Measurements from ENCODE around the gene TMEM127.
"Not testable (repeated sequence)": the region's sequence is repeated elsewhere in the genome, so short reads cannot be mapped to it uniquely, and the experiment has no call there.

TMEM127 gene

DNA sequence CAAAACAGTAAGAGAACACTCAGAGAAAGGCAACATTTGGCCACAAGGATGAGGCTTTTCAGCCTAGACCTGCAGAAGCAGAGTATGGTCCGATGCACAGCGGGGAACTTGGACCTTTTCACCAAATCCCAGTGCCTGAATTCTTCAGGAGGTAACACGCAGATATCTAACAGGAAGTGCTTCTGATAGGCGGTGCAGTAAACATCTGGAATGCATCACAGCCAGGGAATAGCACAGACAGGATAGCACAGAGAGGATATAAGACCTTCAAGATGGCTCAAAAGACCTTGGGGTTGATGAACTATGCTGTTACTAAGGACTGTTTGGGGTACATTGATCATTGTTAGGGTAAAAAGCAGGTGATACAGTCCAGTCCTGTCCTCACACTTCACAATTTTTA is 1.7 kb downstream of the TMEM127 start:
- Histone ChIP-seq H3K4me1 (ENCODE audit: insufficient read depth, insufficient read length) (peaks cover 17% of the 10 kb centered on the region), H3K36me3 (ENCODE audit: insufficient read depth, insufficient read length, low read length) (peaks cover 51% of the 10 kb centered on the region)

DNA sequence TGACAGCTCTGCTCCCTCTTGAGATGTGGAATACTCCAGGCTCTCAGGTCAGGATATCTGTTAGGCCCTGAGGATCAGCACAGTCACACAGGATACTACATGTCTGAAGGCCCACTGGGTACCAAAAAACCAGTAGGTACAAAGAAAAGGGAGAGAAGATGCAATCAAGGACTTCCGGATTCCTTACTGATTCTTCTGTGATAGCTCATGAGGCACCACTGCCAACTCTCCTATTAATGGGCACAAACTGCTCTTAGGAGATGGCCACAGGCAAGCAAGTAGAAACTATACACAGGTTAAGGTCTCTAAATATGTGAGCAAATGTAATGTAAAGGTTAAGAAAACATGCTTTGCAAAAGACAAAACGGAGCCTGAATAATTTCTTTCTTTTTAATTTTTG is 3.5 kb downstream of the TMEM127 start:
- TF ChIP-seq SUZ12 (IDR thresholded peaks at IDR 0.05; ENCODE audit: extremely low read depth, insufficient read depth, insufficient read length) = no peak
- TF ChIP-seq ZNF274 (IDR thresholded peaks at IDR 0.05; ENCODE audit: low read depth, low read length) = no peak
- no peak for TF ChIP-seq YY1 (IDR thresholded peaks at IDR 0.05; ENCODE audit: insufficient read depth, insufficient read length)
- no peak for DNase-seq (ENCODE audit: low read depth, low spot score)
- Histone ChIP-seq H3K36me3 (ENCODE audit: insufficient read depth, insufficient read length, low read length) (peaks cover 42% of the 10 kb centered on the region), H3K9me3 (ENCODE audit: insufficient read depth, low read length) (no peaks in the 10 kb centered on the region), H3K4me3 (ENCODE audit: insufficient read length, low read depth) (no peak overlapping the region), H3K9ac (ENCODE audit: insufficient read length, low read depth) (no peak overlapping the region), H3K4me1 (ENCODE audit: insufficient read depth, insufficient read length) (peaks cover 12% of the 10 kb centered on the region), H3K27me3 (ENCODE audit: insufficient read depth, insufficient read length) (no peaks in the 10 kb centered on the region)

More for the DNA sequence above, 1.7 kb downstream of the TMEM127 start:
- H3K9ac ChIP-seq (ENCODE audit: insufficient read length, low read depth) = no peak overlapping the region
- no peaks in the 10 kb centered on the region for H3K27me3 ChIP-seq (ENCODE audit: insufficient read depth, insufficient read length)
- H3K9me3 ChIP-seq (ENCODE audit: insufficient read depth, low read length) = no peaks in the 10 kb centered on the region
- DNase-seq (ENCODE audit: low read depth, low spot score) = no peak
- TF ChIP-seq YY1 (IDR thresholded peaks at IDR 0.05; ENCODE audit: insufficient read depth, insufficient read length) (no peak), SUZ12 (IDR thresholded peaks at IDR 0.05; ENCODE audit: extremely low read depth, insufficient read depth, insufficient read length) (no peak), ZNF274 (IDR thresholded peaks at IDR 0.05; ENCODE audit: low read depth, low read length) (no peak)
- H3K4me3 ChIP-seq (ENCODE audit: insufficient read length, low read depth) = no peak overlapping the region

DNA sequence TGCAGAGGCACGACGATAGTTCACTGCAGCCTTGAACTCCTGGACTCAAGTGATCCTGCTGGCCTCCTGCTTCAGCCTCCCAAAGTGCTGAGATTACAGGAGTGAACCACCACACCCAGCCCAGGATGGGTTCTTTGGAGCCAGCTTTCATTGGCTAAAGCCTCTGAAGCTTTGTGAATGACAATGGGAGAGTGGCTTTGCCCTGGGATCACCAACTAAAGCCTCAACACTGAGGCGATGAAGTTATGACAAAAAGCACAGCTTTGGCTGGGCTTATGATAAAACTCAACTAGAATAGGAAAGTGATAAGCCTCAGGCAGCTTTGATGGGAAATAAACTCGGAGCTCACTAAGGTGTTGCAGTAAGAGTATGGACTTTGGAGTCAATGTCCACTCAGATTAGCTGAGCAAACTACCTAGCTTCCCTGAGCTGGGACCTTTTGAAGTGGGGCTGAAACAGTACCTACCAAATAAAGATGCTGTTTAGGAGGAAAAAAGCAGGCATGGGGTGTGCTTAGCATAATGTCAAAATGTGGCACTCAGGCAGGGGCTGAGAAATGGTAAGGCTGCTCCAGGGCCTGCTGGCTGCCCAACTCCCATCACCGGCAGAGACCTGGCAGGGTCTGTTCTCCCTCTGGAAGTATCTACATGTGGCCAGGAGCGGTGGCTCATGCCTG is 4.3 kb downstream of the TMEM127 start:
- TF ChIP-seq SUZ12 (IDR thresholded peaks at IDR 0.05; ENCODE audit: extremely low read depth, insufficient read depth, insufficient read length) (no peak), ZNF274 (IDR thresholded peaks at IDR 0.05; ENCODE audit: low read depth, low read length) (no peak), YY1 (IDR thresholded peaks at IDR 0.05; ENCODE audit: insufficient read depth, insufficient read length) (no peak)
- Histone ChIP-seq H3K9ac (ENCODE audit: insufficient read length, low read depth) (no peak overlapping the region), H3K9me3 (ENCODE audit: insufficient read depth, low read length) (no peaks in the 10 kb centered on the region), H3K36me3 (ENCODE audit: insufficient read depth, insufficient read length, low read length) (peaks cover 39% of the 10 kb centered on the region), H3K27me3 (ENCODE audit: insufficient read depth, insufficient read length) (no peaks in the 10 kb centered on the region), H3K4me1 (ENCODE audit: insufficient read depth, insufficient read length) (peaks cover 10% of the 10 kb centered on the region), H3K4me3 (ENCODE audit: insufficient read length, low read depth) (no peak overlapping the region)
- DNase-seq (ENCODE audit: low read depth, low spot score) = no peak

GRCh38 chr2:96260387-96261260 is 5.2 kb downstream of the TMEM127 start:
- Histone ChIP-seq H3K9ac (ENCODE audit: insufficient read length, low read depth) (no peak overlapping the region), H3K4me1 (ENCODE audit: insufficient read depth, insufficient read length) (peaks cover 10% of the 10 kb centered on the region), H3K36me3 (ENCODE audit: insufficient read depth, insufficient read length, low read length) (peaks cover 42% of the 10 kb centered on the region), H3K27me3 (ENCODE audit: insufficient read depth, insufficient read length) (no peaks in the 10 kb centered on the region), H3K9me3 (ENCODE audit: insufficient read depth, low read length) (no peaks in the 10 kb centered on the region), H3K4me3 (ENCODE audit: insufficient read length, low read depth) (no peak overlapping the region)
- peak; percentile 32 for DNase-seq (ENCODE audit: low read depth, low spot score)
- no peak for TF ChIP-seq SUZ12 (IDR thresholded peaks at IDR 0.05; ENCODE audit: extremely low read depth, insufficient read depth, insufficient read length)
- no peak for TF ChIP-seq ZNF274 (IDR thresholded peaks at IDR 0.05; ENCODE audit: low read depth, low read length)
- no peak for TF ChIP-seq YY1 (IDR thresholded peaks at IDR 0.05; ENCODE audit: insufficient read depth, insufficient read length)

- H3K4me1 ChIP-seq (ENCODE audit: insufficient read depth, insufficient read length) = peaks cover 10% of the 10 kb centered on the region
- DNase-seq (ENCODE audit: low read depth, low spot score) = no peak
- no peaks in the 10 kb centered on the region for H3K27me3 ChIP-seq (ENCODE audit: insufficient read depth, insufficient read length)
- H3K4me3 ChIP-seq (ENCODE audit: insufficient read length, low read depth) = no peak overlapping the region
- TF ChIP-seq SUZ12 (IDR thresholded peaks at IDR 0.05; ENCODE audit: extremely low read depth, insufficient read depth, insufficient read length) (no peak), ZNF274 (IDR thresholded peaks at IDR 0.05; ENCODE audit: low read depth, low read length) (no peak), YY1 (IDR thresholded peaks at IDR 0.05; ENCODE audit: insufficient read depth, insufficient read length) (no peak)
- H3K9me3 ChIP-seq (ENCODE audit: insufficient read depth, low read length) = no peaks in the 10 kb centered on the region
- H3K9ac ChIP-seq (ENCODE audit: insufficient read length, low read depth) = no peak overlapping the region
- peaks cover 52% of the 10 kb centered on the region for H3K36me3 ChIP-seq (ENCODE audit: insufficient read depth, insufficient read length, low read length)
Observed at GRCh38 chr2:96259497-96259921, 6.3 kb downstream of the TMEM127 start.

GRCh38 chr2:96258166-96259022 is 7.4 kb downstream of the TMEM127 start:
- peaks cover 52% of the 10 kb centered on the region for H3K36me3 ChIP-seq (ENCODE audit: insufficient read depth, insufficient read length, low read length)
- H3K9me3 ChIP-seq (ENCODE audit: insufficient read depth, low read length) = no peaks in the 10 kb centered on the region
- no peak overlapping the region for H3K4me3 ChIP-seq (ENCODE audit: insufficient read length, low read depth)
- H3K9ac ChIP-seq (ENCODE audit: insufficient read length, low read depth) = no peak overlapping the region
- no peak for DNase-seq (ENCODE audit: low read depth, low spot score)
- TF ChIP-seq YY1 (IDR thresholded peaks at IDR 0.05; ENCODE audit: insufficient read depth, insufficient read length) (no peak), SUZ12 (IDR thresholded peaks at IDR 0.05; ENCODE audit: extremely low read depth, insufficient read depth, insufficient read length) (no peak), ZNF274 (IDR thresholded peaks at IDR 0.05; ENCODE audit: low read depth, low read length) (no peak)
- H3K27me3 ChIP-seq (ENCODE audit: insufficient read depth, insufficient read length) = no peaks in the 10 kb centered on the region
- peaks cover 7% of the 10 kb centered on the region for H3K4me1 ChIP-seq (ENCODE audit: insufficient read depth, insufficient read length)

DNA sequence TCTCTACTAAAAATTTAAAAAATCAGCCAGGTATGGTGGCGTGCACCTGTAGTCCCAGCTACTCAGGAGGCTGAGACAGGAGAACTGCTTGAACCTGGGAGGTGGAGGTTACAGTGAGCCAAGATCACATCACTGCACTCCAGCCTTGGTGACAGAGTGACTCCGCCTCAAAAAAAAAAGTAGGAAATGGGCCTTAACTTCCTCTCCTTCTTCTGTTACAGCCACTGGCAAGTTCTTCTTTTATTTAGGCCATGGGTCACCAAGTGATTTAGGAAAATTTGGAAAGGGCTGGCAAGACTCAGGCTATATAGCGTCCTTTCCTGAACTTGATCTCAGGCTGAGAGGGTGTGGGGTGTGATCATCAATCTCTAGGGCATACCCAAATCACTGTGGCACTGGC is 8.1 kb downstream of the TMEM127 start:
- H3K9ac ChIP-seq (ENCODE audit: insufficient read length, low read depth); H3K4me1 ChIP-seq (ENCODE audit: insufficient read depth, insufficient read length); H3K4me3 ChIP-seq (ENCODE audit: insufficient read length, low read depth); H3K27me3 ChIP-seq (ENCODE audit: insufficient read depth, insufficient read length); H3K9me3 ChIP-seq (ENCODE audit: insufficient read depth, low read length); DNase-seq (ENCODE audit: low read depth, low spot score): not testable (repeated sequence)
- H3K36me3 ChIP-seq (ENCODE audit: insufficient read depth, insufficient read length, low read length) = peaks cover 57% of the 10 kb centered on the region

Measured in NT2/D1 (cell line).